Dermis microvascular lymphatic vessel endothelial cell (primary cell): ENCODE results near the gene WWC2. TPM values are rescaled to one million over a fixed set of nuclear protein-coding genes. Genes with fewer than 3 reads are reported as not detected.

ENCODE experiments used
- DNase-seq, 2 donors: peaks; one replicate each; pipeline versions ENCODE4 v3.0.0 to v3.0.0-alpha.2; 2010; ENCODE audit warnings: low read depth in 2 of 2
- total RNA-seq: library from RNA; depleted of rRNA; stranded (reverse); fragments of >200 nt; gene quantifications from 2 replicates; pipeline ENCODE4 v1.2.1, GENCODE V29; 2014

The WWC2 gene
- 20.3 and 26.0 TPM in 2 replicates for total RNA-seq

DNA sequence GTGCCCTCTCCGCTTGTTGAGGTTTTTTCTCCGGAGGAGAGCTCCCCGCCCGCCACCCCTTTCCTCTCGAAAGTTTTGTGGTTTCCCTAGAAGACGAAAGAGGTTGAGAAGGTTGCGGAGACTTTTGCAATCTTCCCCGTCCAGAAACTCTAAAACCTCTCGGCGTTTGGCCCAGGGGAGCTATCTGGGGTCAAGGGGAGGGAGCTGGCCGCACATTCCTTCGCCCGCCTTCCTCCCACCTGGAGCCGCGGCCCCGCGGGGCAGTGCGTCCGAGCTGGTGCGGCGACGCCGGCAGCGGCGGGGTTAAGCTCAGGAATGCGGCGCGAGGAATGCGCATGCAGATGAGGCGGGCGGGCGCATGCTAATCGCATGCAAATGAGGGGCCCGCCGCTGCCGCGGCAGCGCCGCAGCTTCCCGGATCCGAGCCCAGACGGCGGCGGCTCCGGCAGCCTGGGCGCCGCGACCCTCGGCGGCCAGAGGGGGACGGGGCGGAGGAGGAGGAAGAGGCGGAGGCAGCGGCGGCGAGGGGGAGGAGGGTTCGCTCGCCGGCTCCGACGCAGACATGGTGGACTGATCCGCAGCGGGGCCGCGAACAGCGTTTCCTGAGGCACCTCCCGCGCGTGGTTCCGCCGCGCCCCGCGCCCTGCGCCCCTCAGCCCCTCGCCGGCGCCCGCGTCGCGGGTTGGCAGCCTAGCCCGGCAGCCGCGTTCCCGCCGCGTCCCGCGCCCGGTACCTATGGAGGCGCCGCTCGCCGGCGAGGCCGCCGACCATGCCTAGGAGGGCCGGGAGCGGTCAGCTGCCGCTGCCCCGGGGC lies at the start of gene WWC2:
Gene WWC2, plus strand, starts transcription at position 535 of the 814 bp plus-strand sequence. Its CDS starts 235 bp downstream, at position 770.
- DNase-seq = peak; percentile 87 to 95

DNA sequence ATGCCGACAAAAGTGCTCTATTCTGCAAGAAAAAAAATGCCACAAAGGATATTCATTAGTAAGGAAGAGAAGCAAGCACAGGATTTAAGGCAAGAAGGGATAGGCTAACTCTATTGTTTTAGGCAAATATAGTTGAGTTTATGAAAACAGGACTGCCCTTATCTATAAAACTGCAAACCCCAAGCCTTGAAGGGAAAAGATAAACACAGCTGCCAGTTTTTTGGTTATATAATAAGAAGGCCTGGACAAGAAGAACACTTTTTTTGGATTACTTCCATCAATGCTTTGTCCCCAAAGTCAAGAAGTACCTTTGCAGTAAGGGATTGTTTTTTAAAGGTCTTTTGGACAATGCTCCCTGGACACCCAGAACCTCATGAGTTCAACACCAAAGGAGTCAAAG lies 45.4 kb upstream of the WWC2 start:
- no peak for DNase-seq

DNA sequence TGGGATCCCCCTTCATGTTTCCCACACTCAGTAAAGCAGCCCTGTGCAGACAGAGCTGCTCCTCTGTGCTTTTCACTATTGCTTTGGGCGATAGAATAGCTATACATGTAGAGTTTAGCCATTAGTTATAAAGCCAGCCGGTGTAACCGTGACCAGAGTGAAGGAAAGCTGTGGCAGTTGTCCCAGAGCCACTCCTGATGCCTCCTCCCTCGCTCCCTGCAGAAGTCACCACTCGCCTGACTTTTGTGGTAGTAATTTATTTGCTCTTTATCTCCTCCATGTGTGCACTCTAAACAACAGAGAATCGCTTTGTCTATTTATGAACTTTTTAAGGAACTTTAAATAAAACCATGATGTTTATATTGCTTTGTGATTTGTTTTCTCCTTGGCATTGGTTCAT lies 41.8 kb upstream of the WWC2 start:
- no peak for DNase-seq

DNA sequence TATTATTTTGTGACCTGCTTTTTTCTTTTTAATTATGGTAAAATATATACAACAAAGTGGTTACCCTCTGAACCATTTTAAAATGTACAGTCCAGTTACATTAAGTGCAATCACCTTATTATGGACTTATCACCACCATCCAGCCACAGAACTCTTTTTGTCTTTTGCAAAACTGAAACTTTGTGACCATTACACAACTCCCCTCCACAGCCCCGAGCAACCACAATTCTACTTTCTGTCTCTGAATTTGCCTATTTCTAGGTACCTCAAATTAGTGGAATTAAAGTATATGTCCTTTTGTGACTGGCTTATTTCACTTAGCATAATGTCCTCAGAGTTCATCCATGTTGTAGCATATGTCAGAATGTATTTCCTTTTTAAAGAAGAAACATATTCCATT lies 39.3 kb upstream of the WWC2 start:
- no peak for DNase-seq

DNA sequence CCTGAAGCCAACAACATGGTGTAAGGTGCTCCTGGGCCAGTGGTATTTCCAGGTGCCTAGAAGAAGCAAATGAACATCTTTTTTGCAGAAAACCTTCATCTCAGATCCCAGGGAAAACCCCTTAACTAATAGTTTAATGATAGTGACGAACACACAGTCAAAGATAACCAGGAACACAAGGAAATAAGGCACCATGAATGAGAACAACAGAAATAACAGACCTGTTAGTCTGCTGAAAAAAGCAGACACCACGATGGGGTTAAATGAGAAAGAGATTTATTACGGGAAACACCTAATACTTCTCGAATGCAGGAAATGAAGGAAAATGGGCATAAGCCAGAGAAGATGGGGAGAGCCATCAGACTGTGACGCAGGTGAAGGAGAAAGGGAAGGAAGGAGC lies 30.6 kb upstream of the WWC2 start:
- DNase-seq = no peak

DNA sequence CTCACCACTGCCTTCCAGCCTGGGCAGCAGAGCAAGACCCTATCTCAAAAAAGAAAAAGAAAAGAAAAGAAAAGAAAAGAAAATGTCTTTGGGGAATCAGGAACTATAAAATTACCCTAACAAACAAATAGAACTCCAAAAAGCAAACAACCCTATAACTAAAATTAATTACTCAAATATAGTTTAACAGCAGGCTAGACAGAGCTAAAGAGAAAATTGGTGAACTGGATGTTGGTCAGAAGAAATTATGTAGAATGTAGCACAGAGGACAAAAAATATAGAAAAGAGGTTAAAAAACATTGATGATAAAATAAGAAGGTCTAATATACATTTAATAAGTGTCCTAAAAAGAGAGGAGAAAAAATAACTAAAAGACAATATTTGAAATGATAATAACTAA lies 27.8 kb upstream of the WWC2 start:
- no peak for DNase-seq

DNA sequence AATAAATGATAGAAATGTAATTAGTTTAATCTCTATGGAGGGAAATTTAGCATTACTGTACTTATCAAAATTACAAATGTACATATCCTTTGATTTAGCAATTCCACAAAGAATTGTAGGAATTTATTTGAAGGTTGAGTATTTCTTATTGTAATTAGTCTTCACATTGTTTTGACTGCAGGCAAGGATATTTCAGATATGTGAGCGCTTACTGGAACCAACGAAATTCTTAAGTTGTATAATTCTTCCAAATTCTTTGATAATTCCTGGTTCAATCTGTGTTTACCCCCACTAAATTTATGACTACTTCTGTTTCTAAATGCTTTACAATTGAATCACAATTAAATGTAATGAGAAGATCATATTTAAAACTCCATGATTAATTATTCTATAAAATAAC lies 26.9 kb upstream of the WWC2 start:
- no peak for DNase-seq

DNA sequence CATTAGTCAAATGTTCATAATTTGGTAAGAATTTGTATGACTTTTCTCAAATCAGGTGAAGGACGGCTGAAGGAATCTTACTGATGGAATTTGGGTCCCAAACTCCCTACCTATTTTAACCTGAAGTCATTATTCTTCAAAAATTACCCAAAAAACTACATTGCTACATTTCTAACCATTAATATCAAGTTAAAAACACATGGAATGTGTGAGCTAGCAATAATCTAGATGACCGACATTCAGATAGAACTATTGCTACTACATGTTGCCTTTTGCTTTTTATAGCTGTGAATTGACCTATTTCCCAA lies 25.3 kb upstream of the WWC2 start:
- DNase-seq = no peak

DNA sequence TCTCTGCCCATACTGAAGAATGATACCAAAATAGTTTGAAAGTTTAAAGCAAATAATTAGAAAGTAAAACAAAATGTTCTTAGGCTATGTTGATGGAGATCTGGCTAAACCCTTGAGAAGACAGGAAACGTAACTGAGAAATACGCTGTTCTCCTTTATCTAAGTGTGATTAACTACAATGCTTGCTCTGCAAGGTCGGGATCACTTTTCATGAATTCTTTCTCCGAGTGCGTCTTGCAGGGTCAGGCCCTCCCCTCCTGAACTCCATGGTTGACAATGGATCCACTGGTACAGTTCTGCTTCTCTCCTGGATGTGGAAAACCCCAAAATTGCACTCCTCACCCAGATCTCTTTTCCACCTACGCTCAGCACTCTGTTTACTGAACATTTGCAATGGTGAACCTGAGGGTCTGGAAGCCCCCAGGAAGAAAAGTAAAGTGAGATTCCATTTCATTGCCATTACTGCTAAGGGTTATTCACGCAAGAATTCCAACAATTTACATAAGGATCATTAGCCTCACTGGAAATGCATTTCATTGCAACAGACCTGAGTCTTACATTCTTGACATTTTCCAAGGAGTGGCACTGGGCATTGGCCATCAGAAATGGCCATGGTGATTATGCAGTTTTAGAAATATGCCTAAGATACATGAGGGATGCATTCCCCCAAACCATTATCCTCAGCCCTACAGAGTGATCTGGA lies 24.6 kb upstream of the WWC2 start:
- DNase-seq = no peak

DNA sequence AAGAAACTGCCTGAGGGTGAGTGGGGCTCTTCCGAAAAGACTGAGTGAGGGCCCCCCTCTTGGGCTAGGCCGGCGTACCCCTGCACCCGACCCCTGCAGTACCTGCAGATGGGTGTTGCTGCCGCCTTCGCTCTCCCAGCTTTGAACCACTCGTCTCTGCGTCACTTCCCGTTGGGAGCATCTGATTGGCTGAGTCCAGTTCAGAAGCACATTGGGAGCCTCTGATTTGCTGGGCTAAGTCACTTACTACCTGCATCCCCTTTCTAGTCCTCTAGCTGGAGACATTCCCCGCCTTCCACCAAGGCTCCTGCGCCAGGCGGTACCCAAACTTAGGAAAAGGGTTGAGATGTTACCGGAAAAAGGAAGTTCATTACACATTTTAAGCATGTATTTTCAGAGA lies 20.4 kb upstream of the WWC2 start:
- no peak for DNase-seq

DNA sequence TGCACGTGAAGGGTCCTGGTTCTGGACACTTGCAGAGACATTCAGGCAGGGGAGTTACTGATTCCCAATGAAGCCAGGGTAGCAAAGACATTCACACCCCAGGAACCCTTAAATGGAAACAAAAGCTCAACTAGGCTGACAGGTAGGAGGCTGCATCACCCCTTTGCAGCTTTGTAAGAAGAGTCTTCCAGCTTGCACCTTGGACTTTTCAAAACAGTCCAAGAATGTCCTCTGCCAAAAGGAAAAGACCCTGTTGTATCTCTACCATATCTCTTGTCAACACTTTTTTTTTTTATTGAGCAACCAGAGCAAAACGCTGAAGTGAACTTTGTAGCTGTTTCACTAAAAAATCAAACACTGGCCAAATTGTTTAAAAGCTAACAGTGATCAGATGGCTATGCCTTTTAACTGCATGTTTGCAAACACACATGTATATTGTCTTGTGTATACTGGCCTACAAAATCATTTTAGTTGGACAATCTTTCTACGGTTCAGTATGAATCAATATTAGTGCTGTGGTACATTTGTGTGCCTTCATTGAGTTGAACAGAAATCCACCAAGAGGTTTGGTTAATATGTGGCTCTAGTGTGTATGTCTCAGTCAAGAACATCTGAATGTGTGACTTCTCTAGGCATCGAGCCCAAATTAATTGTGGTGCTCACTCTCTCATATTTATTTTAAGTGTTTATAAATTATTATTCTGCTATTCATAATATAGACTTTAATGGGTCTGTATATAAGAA lies 18.5 kb upstream of the WWC2 start:
- DNase-seq = no peak

DNA sequence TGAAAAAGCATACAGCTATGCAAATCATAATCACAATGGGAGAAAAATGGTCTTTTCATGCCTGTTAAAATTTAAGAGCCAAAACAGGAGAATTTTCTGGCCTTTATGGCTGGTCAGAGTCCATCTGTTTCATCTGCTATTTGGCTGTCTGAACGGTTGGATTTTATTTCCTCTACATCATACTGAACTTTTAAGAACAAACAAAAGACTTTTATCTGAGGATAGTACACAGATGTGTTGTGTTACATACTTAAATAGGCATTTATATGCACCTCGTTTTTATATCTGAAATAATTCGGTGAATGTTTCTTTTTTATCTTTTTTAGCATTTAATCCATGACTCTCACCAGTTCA lies 18.0 kb upstream of the WWC2 start:
- no peak for DNase-seq

DNA sequence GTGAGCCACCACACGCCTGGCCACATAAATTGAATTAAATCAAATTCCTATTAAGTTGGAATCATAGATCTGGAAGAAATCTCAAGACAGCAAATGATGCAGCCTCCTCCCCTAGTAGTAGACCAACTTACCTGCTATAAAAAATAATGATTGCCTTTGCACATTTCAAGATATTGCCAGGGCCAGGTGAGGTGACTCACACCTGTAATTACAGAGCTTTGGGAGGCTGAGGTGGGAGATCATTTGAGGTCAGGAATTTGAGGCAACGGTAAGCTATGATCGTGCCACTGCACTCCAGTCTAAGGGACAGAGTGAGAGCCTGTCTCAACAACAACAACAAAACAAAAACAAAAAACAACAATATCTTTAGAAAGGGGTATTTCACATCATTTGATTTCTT lies 17.0 kb upstream of the WWC2 start:
- DNase-seq = no peak

DNA sequence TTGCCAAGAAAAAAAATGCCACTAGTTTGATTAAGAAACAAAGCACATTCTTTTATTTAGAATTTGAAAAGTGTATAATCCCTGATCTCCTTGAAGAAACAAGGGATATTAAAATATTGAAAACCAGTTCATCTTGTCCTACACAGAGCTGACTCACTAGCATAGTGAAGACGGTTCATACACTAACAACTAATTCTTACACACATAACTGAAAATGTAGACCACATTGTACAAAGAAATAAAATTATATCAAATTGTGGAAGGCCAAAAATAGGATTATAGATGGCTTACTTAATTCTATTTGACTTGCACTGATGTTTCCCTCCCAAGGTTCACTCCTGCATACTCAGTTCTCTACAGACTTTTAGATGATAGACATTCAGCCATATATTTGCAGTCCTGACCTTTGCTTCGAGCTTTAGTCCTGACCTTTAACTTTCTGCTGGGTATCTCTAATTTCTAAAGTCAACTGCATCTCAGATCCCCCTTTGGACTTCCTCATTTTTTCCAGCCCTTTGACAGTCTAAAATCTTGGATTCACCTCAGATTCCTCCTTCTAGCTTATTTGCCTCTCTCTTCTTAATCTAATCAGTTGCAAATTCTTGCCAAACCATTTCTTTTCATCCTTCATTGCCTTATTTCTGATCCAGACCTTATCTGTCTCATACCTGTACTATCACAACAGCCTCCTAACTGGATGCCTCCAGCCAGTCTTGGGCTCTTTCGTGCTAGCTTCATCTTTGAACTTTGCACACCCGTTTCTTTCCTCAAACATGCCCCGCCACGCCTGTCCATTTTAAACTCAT lies 4.5 kb upstream of the WWC2 start:
- no peak for DNase-seq

DNA sequence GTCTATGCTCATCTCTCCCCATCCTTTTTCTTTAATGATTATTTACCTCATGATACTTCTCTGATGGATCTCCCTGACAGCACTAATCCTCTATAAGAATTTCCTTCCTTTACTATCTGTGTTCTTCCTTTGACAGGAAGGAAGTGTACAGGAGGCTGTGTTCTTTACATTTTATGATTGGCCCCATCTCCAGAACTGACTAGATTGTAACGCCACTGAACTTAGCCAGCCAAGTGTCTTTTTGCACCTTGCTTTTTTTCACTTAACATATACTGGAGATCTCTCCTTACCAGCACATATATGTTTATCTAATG lies 3.9 kb upstream of the WWC2 start:
- DNase-seq = no peak

DNA sequence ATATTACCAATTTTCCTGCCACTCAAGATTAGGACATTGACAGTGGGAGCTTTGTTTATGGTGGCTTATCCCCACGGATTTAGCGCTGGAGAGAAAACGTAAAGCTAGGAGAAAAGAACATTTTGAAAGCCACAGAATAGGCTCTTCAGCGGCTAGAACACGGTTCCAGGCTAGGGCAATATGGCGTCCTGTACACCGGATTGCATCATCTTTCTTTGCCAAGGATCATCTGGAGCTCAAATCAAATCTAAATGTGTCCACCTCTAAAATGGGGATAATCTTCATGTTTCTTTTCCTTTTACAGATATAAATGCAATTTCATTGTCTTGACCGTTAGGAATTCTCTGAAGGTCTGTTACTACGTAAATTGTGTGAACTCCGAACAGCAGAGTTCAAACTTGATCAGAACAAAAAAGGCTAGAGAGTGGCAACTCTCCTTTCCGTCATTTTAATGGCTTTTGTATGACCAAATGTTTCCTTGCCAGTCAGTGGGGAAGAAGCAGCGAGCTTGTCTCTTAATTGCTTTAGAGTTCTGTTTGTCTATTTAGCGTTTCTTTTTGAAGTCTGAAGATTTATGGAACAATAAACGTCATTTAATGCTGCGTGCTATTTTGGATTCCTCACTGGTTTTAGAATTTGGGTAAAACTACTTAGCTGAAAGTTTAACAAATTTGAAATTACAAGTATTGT lies 2.6 kb upstream of the WWC2 start:
- DNase-seq = no peak

DNA sequence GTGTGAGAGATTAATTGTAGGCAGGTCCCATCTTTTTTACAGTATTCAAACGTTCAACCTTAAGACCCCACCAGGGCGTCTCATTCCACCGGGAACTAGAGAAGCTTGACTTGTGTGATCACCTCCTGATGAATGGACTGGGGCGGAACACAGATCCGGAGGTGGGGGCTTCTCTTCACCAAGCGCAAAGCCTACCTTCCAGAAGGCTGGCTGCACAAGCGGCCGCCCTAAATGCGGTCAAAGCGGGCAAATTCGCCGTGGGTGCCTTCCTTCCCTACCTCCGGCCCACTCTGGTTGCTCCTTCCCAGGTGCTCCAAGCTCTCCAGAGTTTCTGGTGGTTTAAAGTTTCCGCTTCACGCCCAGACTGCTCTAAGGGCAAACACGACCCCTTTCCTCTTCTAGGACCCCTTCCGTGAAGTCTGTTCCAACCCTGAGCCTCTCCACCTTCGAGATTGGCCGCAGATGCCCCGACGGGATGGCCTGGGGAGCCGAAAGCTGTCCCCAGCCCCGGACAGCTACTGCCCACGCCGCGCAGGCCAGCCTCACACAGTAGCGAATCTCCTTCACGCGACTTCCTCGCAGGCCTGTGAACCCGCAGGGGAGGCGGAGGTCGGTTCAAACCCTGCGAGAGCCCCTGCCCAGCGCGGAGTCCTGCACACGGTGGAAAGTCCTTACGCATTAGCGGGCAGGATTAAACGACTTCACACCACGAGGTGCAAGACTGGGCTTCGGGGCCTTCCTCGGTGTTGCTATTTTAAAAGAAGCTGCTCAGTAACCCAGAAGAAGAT lies 1.6 kb upstream of the WWC2 start:
- no peak for DNase-seq

DNA sequence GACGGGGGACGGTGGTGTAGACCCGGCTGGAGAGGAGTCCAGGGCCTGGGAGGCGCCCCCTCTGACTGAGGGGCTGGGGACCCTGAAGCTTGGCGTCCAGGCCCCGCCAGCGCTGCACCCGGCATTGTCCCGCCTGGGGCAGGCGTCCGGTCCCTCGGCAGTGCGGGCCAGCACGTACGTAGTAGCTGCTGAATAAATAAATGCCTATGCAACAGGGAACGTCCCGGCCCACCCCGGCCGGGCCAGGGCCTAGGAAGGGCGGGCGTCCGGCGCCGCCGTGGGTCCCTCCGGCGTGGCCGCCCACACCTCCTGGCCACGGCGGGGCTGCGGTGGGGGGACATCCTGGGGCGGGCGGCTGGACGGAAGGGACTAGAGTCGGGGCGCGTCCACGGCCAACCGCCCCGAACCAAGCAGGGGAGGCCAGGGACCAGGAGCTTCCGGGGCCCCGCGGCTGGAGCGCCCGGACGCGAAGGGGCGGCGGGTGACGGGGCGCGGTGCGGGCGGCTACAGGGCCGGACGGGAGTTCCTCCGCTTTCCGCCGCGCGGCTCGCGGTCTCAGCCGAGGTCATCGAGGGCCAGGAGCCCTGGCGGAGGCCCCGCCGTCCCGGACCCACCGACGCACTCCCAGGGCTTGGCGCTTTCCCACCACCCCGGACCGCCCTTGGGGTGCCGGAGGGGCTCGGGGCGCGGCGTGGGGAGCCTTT lies 886 bp upstream of the WWC2 start:
- peak in 1 of 2 donors; percentile 49 for DNase-seq

DNA sequence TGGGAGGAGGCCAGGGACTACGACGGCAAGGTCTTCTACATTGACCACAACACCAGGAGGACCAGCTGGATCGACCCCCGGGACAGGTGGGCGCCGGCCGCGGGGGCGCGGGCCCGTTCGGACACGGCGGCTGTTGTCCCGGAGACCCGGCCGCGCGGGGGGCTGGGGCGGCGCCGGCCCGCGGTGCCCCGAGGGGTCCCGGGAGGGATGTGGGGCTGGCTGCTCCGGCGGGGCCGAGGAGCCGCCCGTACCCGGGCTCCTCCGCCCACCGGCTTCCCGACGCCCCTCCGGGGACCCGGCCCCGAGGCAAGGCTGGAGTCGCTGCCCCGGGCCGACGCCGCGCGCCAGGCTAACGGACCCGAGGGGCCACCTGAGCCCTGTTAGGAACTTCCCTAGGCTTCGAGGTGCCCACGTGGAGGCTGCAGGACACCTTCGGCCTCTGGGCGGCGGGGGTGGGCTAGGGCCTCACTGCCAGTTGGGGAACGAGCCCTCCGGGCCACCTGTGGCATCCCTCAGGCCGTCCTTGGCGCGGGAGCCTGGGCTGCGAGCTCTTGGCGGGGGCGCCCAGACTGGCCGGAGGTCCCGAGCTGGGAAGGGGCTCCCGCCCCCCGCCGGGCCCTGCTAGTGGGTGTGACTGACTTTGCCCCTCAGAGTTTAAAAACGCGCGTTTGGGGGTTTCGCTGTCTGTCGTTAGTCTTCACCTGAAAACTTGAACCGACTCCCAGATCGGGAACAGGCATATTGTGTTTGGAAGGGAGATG lies 660 bp downstream of the WWC2 start:
- peak in 1 of 2 donors; percentile 44 for DNase-seq
